Measurements from ENCODE around the gene AGAP1. TPM values are rescaled to one million over a fixed set of nuclear protein-coding genes. Genes with fewer than 3 reads are reported as not detected.
"Not testable (repeated sequence)": the region's sequence is repeated elsewhere in the genome, so short reads cannot be mapped to it uniquely, and the experiment has no call there.

Gene AGAP1
- total RNA-seq, 1 donor from 2014 or later = 17.5 TPM

DNA sequence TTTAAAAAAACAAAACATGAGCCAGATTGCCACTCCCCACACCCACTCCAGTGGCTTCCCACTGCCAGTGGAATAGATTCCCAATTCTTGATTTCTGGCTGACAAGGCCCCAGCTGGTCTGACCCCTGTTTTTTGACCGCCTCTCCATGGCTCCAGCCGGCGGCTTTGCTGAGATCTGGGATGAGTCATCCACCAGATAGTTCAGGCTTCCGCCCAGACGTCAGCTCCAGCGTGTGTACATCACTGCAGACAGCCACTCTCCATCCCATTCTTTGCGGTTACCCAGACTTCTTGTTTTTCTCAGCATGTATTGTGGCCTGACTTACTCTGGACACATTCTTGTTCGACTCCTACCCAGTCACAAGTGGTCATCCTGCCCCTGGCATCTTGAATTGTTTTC lies 446.5 kb downstream of the AGAP1 start:
- TF ChIP-seq, protein P1, sequence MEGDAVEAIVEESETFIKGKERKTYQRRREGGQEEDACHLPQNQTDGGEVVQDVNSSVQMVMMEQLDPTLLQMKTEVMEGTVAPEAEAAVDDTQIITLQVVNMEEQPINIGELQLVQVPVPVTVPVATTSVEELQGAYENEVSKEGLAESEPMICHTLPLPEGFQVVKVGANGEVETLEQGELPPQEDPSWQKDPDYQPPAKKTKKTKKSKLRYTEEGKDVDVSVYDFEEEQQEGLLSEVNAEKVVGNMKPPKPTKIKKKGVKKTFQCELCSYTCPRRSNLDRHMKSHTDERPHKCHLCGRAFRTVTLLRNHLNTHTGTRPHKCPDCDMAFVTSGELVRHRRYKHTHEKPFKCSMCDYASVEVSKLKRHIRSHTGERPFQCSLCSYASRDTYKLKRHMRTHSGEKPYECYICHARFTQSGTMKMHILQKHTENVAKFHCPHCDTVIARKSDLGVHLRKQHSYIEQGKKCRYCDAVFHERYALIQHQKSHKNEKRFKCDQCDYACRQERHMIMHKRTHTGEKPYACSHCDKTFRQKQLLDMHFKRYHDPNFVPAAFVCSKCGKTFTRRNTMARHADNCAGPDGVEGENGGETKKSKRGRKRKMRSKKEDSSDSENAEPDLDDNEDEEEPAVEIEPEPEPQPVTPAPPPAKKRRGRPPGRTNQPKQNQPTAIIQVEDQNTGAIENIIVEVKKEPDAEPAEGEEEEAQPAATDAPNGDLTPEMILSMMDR (conservative IDR thresholded peaks at IDR 0.05; ENCODE audit: low read depth, low read length) = no peak
- DNase-seq (ENCODE audit: low read depth) = no peak
- H3K4me3 ChIP-seq (ENCODE audit: low read depth, low read length) = no peak overlapping the region

DNA sequence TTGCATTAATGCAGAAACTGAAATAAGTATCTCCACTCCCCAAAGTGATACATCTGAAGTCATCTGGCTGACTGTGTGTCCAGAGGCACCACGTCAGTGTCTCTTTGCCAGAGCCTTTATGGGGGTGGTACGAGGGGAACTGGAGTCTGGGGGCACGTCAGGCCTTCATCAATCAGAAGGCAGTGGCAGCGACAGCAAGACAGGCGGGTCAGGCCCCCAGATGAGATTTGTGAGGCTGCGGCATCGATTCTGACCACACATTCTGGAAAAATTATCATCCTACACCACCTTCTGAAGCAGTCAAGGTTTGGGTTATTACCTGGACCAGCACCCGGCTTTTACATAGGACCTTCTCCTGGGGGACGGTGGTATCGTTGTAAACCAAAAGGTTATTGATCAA lies 450.7 kb downstream of the AGAP1 start:
- DNase-seq (ENCODE audit: low read depth) = no peak
- TF ChIP-seq, protein P1 (conservative IDR thresholded peaks at IDR 0.05; ENCODE audit: low read depth, low read length) = no peak
- H3K4me3 ChIP-seq (ENCODE audit: low read depth, low read length) = no peak overlapping the region

GRCh38 chr2:235945608-235946140 lies 451.8 kb downstream of the AGAP1 start:
- DNase-seq (ENCODE audit: low read depth) = no peak
- H3K4me3 ChIP-seq (ENCODE audit: low read depth, low read length) = no peak overlapping the region
- TF ChIP-seq, protein P1 (conservative IDR thresholded peaks at IDR 0.05; ENCODE audit: low read depth, low read length) = no peak

- TF ChIP-seq, protein P1 (conservative IDR thresholded peaks at IDR 0.05; ENCODE audit: low read depth, low read length) = no peak
- no peak overlapping the region for H3K4me3 ChIP-seq (ENCODE audit: low read depth, low read length)
- DNase-seq (ENCODE audit: low read depth) = no peak
These were observed 452.7 kb downstream of the AGAP1 start for GRCh38 chr2:235946590-235946989.

GRCh38 chr2:235947055-235947454 lies 453.2 kb downstream of the AGAP1 start:
- H3K4me3 ChIP-seq (ENCODE audit: low read depth, low read length); DNase-seq (ENCODE audit: low read depth): not testable (repeated sequence)

- no peak overlapping the region for H3K4me3 ChIP-seq (ENCODE audit: low read depth, low read length)
- no peak for DNase-seq (ENCODE audit: low read depth)
- TF ChIP-seq, protein P1 (conservative IDR thresholded peaks at IDR 0.05; ENCODE audit: low read depth, low read length) = no peak
These were observed 456.0 kb downstream of the AGAP1 start for GRCh38 chr2:235949567-235950472.

- TF ChIP-seq, protein P1 (conservative IDR thresholded peaks at IDR 0.05; ENCODE audit: low read depth, low read length) = no peak
- H3K4me3 ChIP-seq (ENCODE audit: low read depth, low read length) = no peak overlapping the region
- no peak for DNase-seq (ENCODE audit: low read depth)
These were observed 456.6 kb downstream of the AGAP1 start for GRCh38 chr2:235950473-235950809.

Data from epithelial cell of proximal tubule (primary cell).